GM23338 (cell line): ENCODE data around the gene HMCN2.

Source experiments
- CTCF ChIP-seq, 2 experiments: fragments of 200-600 bp in 1 of 2; sonication (generic) in 1 of 2; conservative IDR thresholded peaks; 2 replicates each; pipeline versions ENCODE4 v1.5.1 to v1.6.1; 2016 to 2017; ENCODE audit warnings: antibody characterized with exemption in 2 of 2, low read depth in 2 of 2, mild to moderate bottlenecking in 2 of 2, moderate library complexity in 1 of 2
- EZH2 ChIP-seq: fragments of 200-600 bp; sonication (generic); IDR thresholded peaks from one replicate; pipeline ENCODE4 v1.8.0; 2017; ENCODE audit warnings: antibody characterized with exemption, mild to moderate bottlenecking, low read depth; ENCODE audit not compliant: unreplicated experiment
- POLR2AphosphoS5 ChIP-seq: IDR thresholded peaks from 2 replicates; pipeline ENCODE4 v1.6.1; 2016; ENCODE audit warnings: antibody characterized with exemption, low read depth

- no peak for TF ChIP-seq POLR2AphosphoS5
- TF ChIP-seq EZH2 = no peak
- TF ChIP-seq CTCF (conservative IDR thresholded peaks at IDR 0.05; ENCODE audit: low read depth in 2 of 2) = no peak
Measured at GRCh38 chr9:130372057-130372456, 106.5 kb downstream of the HMCN2 start.
